ENCODE data around the gene FAF1. TPM values are rescaled to one million over a fixed set of nuclear protein-coding genes. Genes with fewer than 3 reads are reported as not detected.

Gene FAF1
- total RNA-seq, 1 experiment from 2014 or later: 14.7 TPM

- Histone ChIP-seq H3K9me2 (replicated peaks; ENCODE audit: low read length) (no peaks in the 10 kb centered on the region), H3K9ac (ENCODE audit: low read length) (no peak overlapping the region), H2AFZ (ENCODE audit: low read length) (no peak overlapping the region), H3K27me3 (ENCODE audit: low read length) (no peaks in the 10 kb centered on the region), H3K27ac (ENCODE audit: low read length) (no peak overlapping the region), H3K79me2 (ENCODE audit: low read length) (no peaks in the 10 kb centered on the region), H3K4me2 (ENCODE audit: low read length) (no peak overlapping the region), H3F3A (ENCODE audit: low read length, unreplicated experiment) (no peaks in the 10 kb centered on the region), H3K36me3 (ENCODE audit: low read depth, low read length) (no peaks in the 10 kb centered on the region), H4K20me1 (ENCODE audit: low read length) (no peaks in the 10 kb centered on the region), H3K4me3 (ENCODE audit: low read length) (no peak overlapping the region), H3K4me1 (ENCODE audit: insufficient read depth, low read length) (no peaks in the 10 kb centered on the region), H3K9me3 (ENCODE audit: low read length) (no peaks in the 10 kb centered on the region)
- ATAC-seq (no peak), DNase-seq (no peak)
- intact Hi-C loops (cut with micrococcal nuclease): no loop called here
- ChIA-PET CTCF (no interaction called here), POLR2A (ENCODE audit: unreplicated experiment) (no interaction called here)
- TF ChIP-seq EZH2phosphoT487 (IDR thresholded peaks at IDR 0.05; ENCODE audit: borderline replicate concordance, low read length) (no peak), CTCF (conservative IDR thresholded peaks at IDR 0.05; ENCODE audit: low read depth, low read length) (no peak), EZH2 (IDR thresholded peaks at IDR 0.05; ENCODE audit: low read length, unreplicated experiment) (no peak)
- BruUV-seq (replicated peaks): no TSS peak
Measured at GRCh38 chr1:50447961-50448360, 512.1 kb downstream of the FAF1 start.

GRCh38 chr1:50441183-50441582 is 518.9 kb downstream of the FAF1 start:
- Histone ChIP-seq H2AFZ (ENCODE audit: low read length) (no peak overlapping the region), H3K9me3 (ENCODE audit: low read length) (no peaks in the 10 kb centered on the region), H3K27ac (ENCODE audit: low read length) (no peak overlapping the region), H3K4me1 (ENCODE audit: insufficient read depth, low read length) (no peaks in the 10 kb centered on the region), H3F3A (ENCODE audit: low read length, unreplicated experiment) (no peaks in the 10 kb centered on the region), H3K4me3 (ENCODE audit: low read length) (no peak overlapping the region), H3K9me2 (replicated peaks; ENCODE audit: low read length) (no peaks in the 10 kb centered on the region), H4K20me1 (ENCODE audit: low read length) (no peaks in the 10 kb centered on the region), H3K79me2 (ENCODE audit: low read length) (no peaks in the 10 kb centered on the region), H3K27me3 (ENCODE audit: low read length) (no peaks in the 10 kb centered on the region), H3K36me3 (ENCODE audit: low read depth, low read length) (no peaks in the 10 kb centered on the region), H3K4me2 (ENCODE audit: low read length) (no peak overlapping the region), H3K9ac (ENCODE audit: low read length) (no peak overlapping the region)
- ChIA-PET CTCF (no interaction called here), POLR2A (ENCODE audit: unreplicated experiment) (no interaction called here)
- no TSS peak for BruUV-seq (replicated peaks)
- ATAC-seq (no peak), DNase-seq (no peak)
- intact Hi-C loops (cut with micrococcal nuclease): no loop called here
- no peak for TF ChIP-seq CTCF (conservative IDR thresholded peaks at IDR 0.05; ENCODE audit: low read depth, low read length)
- TF ChIP-seq EZH2 (IDR thresholded peaks at IDR 0.05; ENCODE audit: low read length, unreplicated experiment): no peak
- no peak for TF ChIP-seq EZH2phosphoT487 (IDR thresholded peaks at IDR 0.05; ENCODE audit: borderline replicate concordance, low read length)

- DNase-seq: peak; percentile 1
- Histone ChIP-seq H3K4me2 (ENCODE audit: low read length) (no peak overlapping the region), H3K9me3 (ENCODE audit: low read length) (no peaks in the 10 kb centered on the region), H4K20me1 (ENCODE audit: low read length) (no peaks in the 10 kb centered on the region), H3K36me3 (ENCODE audit: low read depth, low read length) (no peaks in the 10 kb centered on the region), H3K4me1 (ENCODE audit: insufficient read depth, low read length) (no peaks in the 10 kb centered on the region), H3K79me2 (ENCODE audit: low read length) (no peaks in the 10 kb centered on the region), H3K9me2 (replicated peaks; ENCODE audit: low read length) (no peaks in the 10 kb centered on the region), H2AFZ (ENCODE audit: low read length) (no peak overlapping the region), H3K4me3 (ENCODE audit: low read length) (no peak overlapping the region), H3K27ac (ENCODE audit: low read length) (no peak overlapping the region), H3K27me3 (ENCODE audit: low read length) (no peaks in the 10 kb centered on the region), H3K9ac (ENCODE audit: low read length) (no peak overlapping the region), H3F3A (ENCODE audit: low read length, unreplicated experiment) (no peaks in the 10 kb centered on the region)
- no peak for ATAC-seq
- BruUV-seq (replicated peaks): no TSS peak
- intact Hi-C loops (cut with micrococcal nuclease): no loop called here
- TF ChIP-seq EZH2 (IDR thresholded peaks at IDR 0.05; ENCODE audit: low read length, unreplicated experiment) (no peak), EZH2phosphoT487 (IDR thresholded peaks at IDR 0.05; ENCODE audit: borderline replicate concordance, low read length) (no peak), CTCF (conservative IDR thresholded peaks at IDR 0.05; ENCODE audit: low read depth, low read length) (no peak)
- ChIA-PET POLR2A (ENCODE audit: unreplicated experiment) (no interaction called here), CTCF (no interaction called here)
Measured at GRCh38 chr1:50438945-50439344, 521.1 kb downstream of the FAF1 start.

Measured in PC-3 (cell line).